GM23338 (cell line): ENCODE data around the gene FOXD2. TPM values are rescaled to one million over a fixed set of nuclear protein-coding genes. Genes with fewer than 3 reads are reported as not detected.

Experiments
- ATAC-seq: fragments of 200-7000 bp; cut with Tn5 transposase; 3 replicates; pipeline ENCODE4 v1.9.1; 2020
- DNase-seq: peaks from one replicate; pipeline ENCODE4 v3.0.0-alpha.2; 2015; ENCODE audit warnings: low spot score
- H2AFZ ChIP-seq: fragments of 200-600 bp; sonication (generic); 2 replicates; pipeline ENCODE4 v1.8.0; 2016; ENCODE audit warnings: antibody characterized with exemption, mild to moderate bottlenecking, moderate library complexity
- H3F3A ChIP-seq: fragments of 200-600 bp; sonication (generic); replicated peaks from 2 replicates; pipeline ENCODE4 v1.8.0; 2017; ENCODE audit warnings: antibody characterized with exemption, mixed run types, low read depth
- H3K27ac ChIP-seq: fragments of 200-600 bp; sonication (generic); 2 replicates; pipeline ENCODE4 v1.6.1; 2016; ENCODE audit warnings: low read depth
- H3K27me3 ChIP-seq: fragments of 200-600 bp; sonication (generic); 2 replicates; pipeline ENCODE4 v1.8.0; 2016; ENCODE audit warnings: mild to moderate bottlenecking, mixed run types, moderate library complexity; ENCODE audit not compliant: insufficient read depth
- H3K36me3 ChIP-seq: fragments of 200-600 bp; sonication (generic); 2 replicates; pipeline ENCODE4 v1.8.0; 2016; ENCODE audit warnings: mild to moderate bottlenecking; ENCODE audit not compliant: insufficient read depth
- H3K4me1 ChIP-seq: fragments of 200-600 bp; sonication (generic); 2 replicates; pipeline ENCODE4 v1.8.0; 2016; ENCODE audit warnings: mild to moderate bottlenecking, moderate library complexity; ENCODE audit not compliant: insufficient read depth
- H3K4me2 ChIP-seq: fragments of 200-600 bp; sonication (generic); 2 replicates; pipeline ENCODE4 v1.7.1; 2017; ENCODE audit warnings: mixed run types
- H3K4me3 ChIP-seq: fragments of 200-600 bp; sonication (generic); 2 replicates; pipeline ENCODE4 v1.6.1; 2016; ENCODE audit warnings: mixed run types
- H3K79me2 ChIP-seq: fragments of 200-600 bp; sonication (generic); replicated peaks from 2 replicates; pipeline ENCODE4 v1.8.0; 2017; ENCODE audit warnings: mild to moderate bottlenecking; ENCODE audit not compliant: insufficient read depth
- H3K9me2 ChIP-seq: fragments of 200-600 bp; sonication (generic); 2 replicates; pipeline ENCODE4 v1.8.0; 2017; ENCODE audit not compliant: insufficient read depth
- H4K20me1 ChIP-seq: fragments of 200-600 bp; sonication (generic); replicated peaks from 2 replicates; pipeline ENCODE4 v1.8.0; 2017; ENCODE audit warnings: mild to moderate bottlenecking; ENCODE audit not compliant: insufficient read depth
- H3K27ac Mint-ChIP-seq: 2 replicates; pipeline ENCODE4 v1.8.0; 2020; ENCODE audit warnings: inconsistent platforms, mild to moderate bottlenecking, moderate library complexity, mixed read lengths
- H3K27me3 Mint-ChIP-seq: 3 replicates; pipeline ENCODE4 v1.8.0; 2022; ENCODE audit warnings: low read depth, mild to moderate bottlenecking, moderate library complexity, mixed read lengths, inconsistent platforms; ENCODE audit not compliant: insufficient read depth, poor library complexity
- H3K36me3 Mint-ChIP-seq: 3 replicates; pipeline ENCODE4 v1.8.0; 2021; ENCODE audit warnings: low read depth, mild to moderate bottlenecking, inconsistent platforms, moderate library complexity, mixed read lengths
- H3K4me1 Mint-ChIP-seq: 3 replicates; pipeline ENCODE4 v1.8.0; 2020; ENCODE audit warnings: mild to moderate bottlenecking, inconsistent platforms, mixed read lengths
- H3K4me3 Mint-ChIP-seq: 3 replicates; pipeline ENCODE4 v1.8.0; 2021; ENCODE audit warnings: moderate library complexity, mild to moderate bottlenecking, inconsistent platforms, mixed read lengths
- H3K9me3 Mint-ChIP-seq: 3 replicates; pipeline ENCODE4 v1.8.0; 2020; ENCODE audit warnings: moderate library complexity, mild to moderate bottlenecking, inconsistent platforms, mixed read lengths
- CTCF ChIP-seq, 2 experiments: fragments of 200-600 bp in 1 of 2; sonication (generic) in 1 of 2; conservative IDR thresholded peaks; 2 replicates each; pipeline versions ENCODE4 v1.5.1 to v1.6.1; 2016 to 2017; ENCODE audit warnings: antibody characterized with exemption in 2 of 2, low read depth in 2 of 2, mild to moderate bottlenecking in 2 of 2, moderate library complexity in 1 of 2
- ETS1 ChIP-seq: IDR thresholded peaks from 2 replicates; pipeline ENCODE4 v1.6.1; 2016; ENCODE audit warnings: antibody characterized with exemption
- EZH2 ChIP-seq: fragments of 200-600 bp; sonication (generic); IDR thresholded peaks from one replicate; pipeline ENCODE4 v1.8.0; 2017; ENCODE audit warnings: antibody characterized with exemption, mild to moderate bottlenecking, low read depth; ENCODE audit not compliant: unreplicated experiment
- JUNB ChIP-seq: IDR thresholded peaks from one replicate; pipeline ENCODE4 v1.6.1; 2016; ENCODE audit warnings: antibody characterized with exemption; ENCODE audit not compliant: unreplicated experiment
- REST ChIP-seq: IDR thresholded peaks from one replicate; pipeline ENCODE4 v1.6.1; 2018; ENCODE audit warnings: antibody characterized with exemption; ENCODE audit not compliant: unreplicated experiment
- STAT1 ChIP-seq: IDR thresholded peaks from one replicate; pipeline ENCODE4 v1.6.1; 2016; ENCODE audit warnings: antibody characterized with exemption; ENCODE audit not compliant: unreplicated experiment
- ZNF331 ChIP-seq: fragments of 250-450 bp; sonication (Bioruptor Pico); IDR thresholded peaks from 2 replicates; pipeline ENCODE4 v1.5.0; 2020; ENCODE audit warnings: low read depth, mild to moderate bottlenecking, moderate library complexity
- polyA plus RNA-seq: library from polyadenylated mRNA; unstranded; fragments of >200 nt; fragmentation: Nextera tagmentation; extraction: Ambion mirVana; gene quantifications from 2 replicates; pipeline ENCODE4 v1.2.1, GENCODE V29; 2016
- total RNA-seq: library from RNA; depleted of rRNA; stranded (reverse); fragments of >200 nt; shearing (Covaris generic); gene quantifications from 2 replicates; pipeline ENCODE4 v1.2.3, GENCODE V29; 2014

The FOXD2 gene
- total and polyA plus RNA-seq, 2 experiments from 2014 or later = 0.28 TPM; not detected in 1

GRCh38 chr1:47407481-47407880, 30.4 kb upstream of the FOXD2 start (continued):
- TF ChIP-seq REST (no peak), EZH2 (no peak)

- no peak overlapping the region for H3K27ac Mint-ChIP-seq
- Histone ChIP-seq H3K79me2 (no peaks in the 10 kb centered on the region), H2AFZ (no peak overlapping the region; the same call in 1 of the 2 replicates), H3K9me2 (no peaks in the 10 kb centered on the region), H3K4me3 (no peak overlapping the region), H3F3A (no peaks in the 10 kb centered on the region), H3K27me3 (peaks cover 20% of the 10 kb centered on the region), H3K27ac (no peak overlapping the region), H3K4me2 (no peak overlapping the region), H3K36me3 (no peaks in the 10 kb centered on the region), H4K20me1 (no peaks in the 10 kb centered on the region), H3K4me1 (no peaks in the 10 kb centered on the region)
- H3K4me3 Mint-ChIP-seq = no peak overlapping the region
- no peaks in the 10 kb centered on the region; the same call in 2 of the 3 replicates for H3K9me3 Mint-ChIP-seq
- H3K27me3 Mint-ChIP-seq = peaks cover 15% of the 10 kb centered on the region
- H3K36me3 Mint-ChIP-seq = no peaks in the 10 kb centered on the region
- no peak; the same call in 2 of the 3 replicates for ATAC-seq
- DNase-seq = no peak
- no peak for TF ChIP-seq JUNB
- no peak for TF ChIP-seq ZNF331
- no peak for TF ChIP-seq STAT1
- TF ChIP-seq CTCF (conservative IDR thresholded peaks at IDR 0.05; ENCODE audit: low read depth in 2 of 2) = no peak
- TF ChIP-seq ETS1 = no peak
- no peak for TF ChIP-seq REST
- peaks cover 2% of the 10 kb centered on the region; the same call in 1 of the 3 replicates for H3K4me1 Mint-ChIP-seq
Observed at GRCh38 chr1:47409311-47410067, 28.4 kb upstream of the FOXD2 start.
